MM.1S (cell line): ENCODE results near the gene RGMA.

ENCODE experiments used
- DNase-seq: peaks from one replicate; pipeline ENCODE4 v3.0.0-alpha.2; 2015
- H2AFZ ChIP-seq: fragments of 300-600 bp; sonication (generic); 2 replicates; pipeline ENCODE4 v1.6.0; 2016; ENCODE audit warnings: antibody characterized with exemption, low read length
- H3F3A ChIP-seq: fragments of 300-600 bp; sonication (generic); 2 replicates; pipeline ENCODE4 v1.6.1; 2016; ENCODE audit warnings: mild to moderate bottlenecking, antibody characterized with exemption, low read length, moderate library complexity, mixed read lengths; ENCODE audit not compliant: insufficient read depth
- H3K27ac ChIP-seq: fragments of 300-600 bp; sonication (generic); 2 replicates; pipeline ENCODE4 v1.5.1; 2016; ENCODE audit warnings: mild to moderate bottlenecking, low read length
- H3K27me3 ChIP-seq: fragments of 300-600 bp; sonication (generic); replicated peaks from 2 replicates; pipeline ENCODE4 v1.6.0; 2016; ENCODE audit warnings: low read length; ENCODE audit not compliant: insufficient read depth
- H3K36me3 ChIP-seq: fragments of 300-600 bp; sonication (generic); replicated peaks from 2 replicates; pipeline ENCODE4 v1.6.1; 2016; ENCODE audit warnings: mild to moderate bottlenecking, low read length, mixed read lengths; ENCODE audit not compliant: insufficient read depth
- H3K4me1 ChIP-seq: fragments of 300-600 bp; sonication (generic); 2 replicates; pipeline ENCODE4 v1.6.1; 2016; ENCODE audit warnings: low read length, mixed read lengths
- H3K4me2 ChIP-seq: fragments of 300-600 bp; sonication (generic); 2 replicates; pipeline ENCODE4 v1.6.0; 2016; ENCODE audit warnings: low read depth, low read length
- H3K4me3 ChIP-seq: fragments of 300-600 bp; sonication (generic); 2 replicates; pipeline ENCODE4 v1.5.1; 2016; ENCODE audit warnings: low read length, mixed read lengths
- H3K79me2 ChIP-seq: fragments of 300-600 bp; sonication (generic); 2 replicates; pipeline ENCODE4 v1.6.1; 2016; ENCODE audit warnings: mixed run types, low read length, mixed read lengths
- H3K9ac ChIP-seq: fragments of 300-600 bp; sonication (generic); 2 replicates; pipeline ENCODE4 v1.6.1; 2016; ENCODE audit warnings: low read length, mixed read lengths
- H3K9me2 ChIP-seq: fragments of 300-600 bp; sonication (generic); replicated peaks from 2 replicates; pipeline ENCODE4 v1.6.1; 2016; ENCODE audit warnings: mild to moderate bottlenecking, low read length, mixed read lengths; ENCODE audit not compliant: insufficient read depth
- H3K9me3 ChIP-seq: fragments of 300-600 bp; sonication (generic); replicated peaks from 2 replicates; pipeline ENCODE4 v1.6.1; 2016; ENCODE audit warnings: mild to moderate bottlenecking, low read length, mixed read lengths; ENCODE audit not compliant: insufficient read depth
- H4K20me1 ChIP-seq: fragments of 300-600 bp; sonication (generic); 2 replicates; pipeline ENCODE4 v1.6.1; 2016; ENCODE audit warnings: mild to moderate bottlenecking, low read length, moderate library complexity, mixed read lengths; ENCODE audit not compliant: insufficient read depth
- CTCF ChIP-seq: fragments of 300-600 bp; sonication (generic); IDR thresholded peaks from 2 replicates; pipeline ENCODE4 v1.5.1; 2016; ENCODE audit warnings: antibody characterized with exemption, low read length, mixed read lengths
- EZH2 ChIP-seq: fragments of 300-600 bp; sonication (generic); optimal IDR thresholded peaks from 2 replicates; pipeline ENCODE3; 2017; ENCODE audit warnings: low read depth, mild to moderate bottlenecking, antibody characterized with exemption, low read length, mixed read lengths
- EZH2phosphoT487 ChIP-seq: fragments of 300-600 bp; sonication (generic); IDR thresholded peaks from 2 replicates; pipeline ENCODE4 v1.6.1; 2018; ENCODE audit warnings: antibody characterized with exemption, low read length

RGMA gene

GRCh38 chr15:93110502-93111040 lies 21.6 kb upstream of the RGMA start:
- Histone ChIP-seq H3K9ac (no peak overlapping the region), H3K9me3 (no peaks in the 10 kb centered on the region)
- TF ChIP-seq EZH2phosphoT487 (no peak), EZH2 (no peak), CTCF (no peak)

GRCh38 chr15:93109336-93110102 lies 20.5 kb upstream of the RGMA start:
- H3K9me3 ChIP-seq = no peaks in the 10 kb centered on the region
- DNase-seq = no peak
- no peak overlapping the region for H3K27ac ChIP-seq
- no peaks in the 10 kb centered on the region for H3K36me3 ChIP-seq
- H4K20me1 ChIP-seq = no peaks in the 10 kb centered on the region
- H3K9me2 ChIP-seq = no peaks in the 10 kb centered on the region
- H3K4me3 ChIP-seq = no peak overlapping the region
- H2AFZ ChIP-seq = no peak overlapping the region
- H3F3A ChIP-seq = no peaks in the 10 kb centered on the region
- no peaks in the 10 kb centered on the region for H3K27me3 ChIP-seq
- H3K4me2 ChIP-seq = no peak overlapping the region
- no peak overlapping the region for H3K9ac ChIP-seq
- H3K79me2 ChIP-seq = no peaks in the 10 kb centered on the region
- H3K4me1 ChIP-seq = no peaks in the 10 kb centered on the region
- no peak for TF ChIP-seq EZH2phosphoT487
- no peak for TF ChIP-seq CTCF
- no peak for TF ChIP-seq EZH2

More at GRCh38 chr15:93110502-93111040, 21.6 kb upstream of the RGMA start:
- no peak overlapping the region for H2AFZ ChIP-seq
- H3K9me2 ChIP-seq = no peaks in the 10 kb centered on the region
- H3K27me3 ChIP-seq = no peaks in the 10 kb centered on the region
- H3K36me3 ChIP-seq = no peaks in the 10 kb centered on the region
- no peaks in the 10 kb centered on the region for H3K79me2 ChIP-seq
- H3F3A ChIP-seq = no peaks in the 10 kb centered on the region
- H3K4me3 ChIP-seq = no peak overlapping the region
- H4K20me1 ChIP-seq = no peaks in the 10 kb centered on the region
- no peak overlapping the region for H3K4me2 ChIP-seq
- no peak for DNase-seq
- no peaks in the 10 kb centered on the region for H3K4me1 ChIP-seq
- H3K27ac ChIP-seq = no peak overlapping the region

- Histone ChIP-seq H3K9me2 (no peaks in the 10 kb centered on the region), H3K36me3 (no peaks in the 10 kb centered on the region), H2AFZ (no peak overlapping the region), H4K20me1 (no peaks in the 10 kb centered on the region), H3K27me3 (no peaks in the 10 kb centered on the region), H3K27ac (no peak overlapping the region), H3K9me3 (no peaks in the 10 kb centered on the region), H3K4me1 (no peaks in the 10 kb centered on the region), H3K4me3 (no peak overlapping the region), H3K9ac (no peak overlapping the region), H3K4me2 (no peak overlapping the region), H3K79me2 (no peaks in the 10 kb centered on the region), H3F3A (no peaks in the 10 kb centered on the region)
- TF ChIP-seq EZH2phosphoT487 (no peak), CTCF (no peak), EZH2 (no peak)
- DNase-seq = no peak
Observed at GRCh38 chr15:93107646-93108045, 18.6 kb upstream of the RGMA start.
